HT-29 (cell line): ENCODE data around the gene CRYL1. TPM values are rescaled to one million over a fixed set of nuclear protein-coding genes. Genes with fewer than 3 reads are reported as not detected.

ENCODE experiments used
- DNase-seq: peaks from one replicate; pipeline ENCODE4 v3.0.0-alpha.2; 2015; ENCODE audit warnings: low spot score
- small RNA-seq: library from RNA; depleted of rRNA; stranded (forward); fragments of <200 nt; gene quantifications from one replicate; pipeline ENCODE3, GENCODE V24; 2014
- total RNA-seq: library from RNA; depleted of rRNA; stranded (reverse); fragments of >200 nt; shearing (Covaris generic); gene quantifications from 2 replicates; pipeline ENCODE4 v1.2.3, GENCODE V29; 2014; rRNA removed

Gene CRYL1
- total RNA-seq, 1 experiment from 2014 or later, result 10.2 TPM

DNA sequence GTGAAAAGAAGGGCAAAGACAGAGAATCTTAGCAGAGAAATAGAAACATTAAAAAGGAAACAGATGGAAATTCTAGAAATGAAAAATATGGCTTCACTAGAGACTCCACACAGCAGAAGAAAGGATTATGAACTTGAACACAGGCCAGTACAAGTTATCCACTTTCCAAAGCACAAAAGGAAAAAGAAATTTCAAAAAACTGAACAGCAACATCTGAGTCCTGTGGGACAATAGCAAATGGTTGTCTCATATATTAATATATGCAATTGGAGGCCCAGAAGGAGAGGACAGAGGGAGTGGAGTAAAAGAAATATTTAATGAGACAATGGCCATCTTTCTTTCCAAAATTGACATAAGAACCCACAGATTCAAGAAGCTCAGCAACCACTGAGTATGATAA lies 151.8 kb downstream of the CRYL1 start:
- no peak for DNase-seq

DNA sequence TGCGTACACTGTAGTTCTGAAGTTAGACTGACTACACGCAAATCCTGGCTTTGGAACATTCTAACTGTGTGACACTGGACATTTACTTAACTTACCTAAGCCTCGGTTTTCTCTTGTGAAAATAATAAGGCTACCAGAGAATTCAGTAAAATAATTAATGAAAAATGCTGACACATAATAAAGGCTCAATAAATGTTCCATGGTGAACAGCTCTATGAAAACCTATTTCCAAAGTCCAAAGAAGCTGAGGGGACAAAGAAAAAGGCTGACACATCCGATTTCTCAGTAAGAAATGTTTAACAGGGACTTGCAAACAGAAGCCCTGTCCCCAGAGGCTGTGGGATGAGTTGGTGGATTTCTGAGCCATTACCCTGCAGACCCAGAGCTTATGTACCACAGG lies 153.8 kb downstream of the CRYL1 start:
- no peak for DNase-seq

DNA sequence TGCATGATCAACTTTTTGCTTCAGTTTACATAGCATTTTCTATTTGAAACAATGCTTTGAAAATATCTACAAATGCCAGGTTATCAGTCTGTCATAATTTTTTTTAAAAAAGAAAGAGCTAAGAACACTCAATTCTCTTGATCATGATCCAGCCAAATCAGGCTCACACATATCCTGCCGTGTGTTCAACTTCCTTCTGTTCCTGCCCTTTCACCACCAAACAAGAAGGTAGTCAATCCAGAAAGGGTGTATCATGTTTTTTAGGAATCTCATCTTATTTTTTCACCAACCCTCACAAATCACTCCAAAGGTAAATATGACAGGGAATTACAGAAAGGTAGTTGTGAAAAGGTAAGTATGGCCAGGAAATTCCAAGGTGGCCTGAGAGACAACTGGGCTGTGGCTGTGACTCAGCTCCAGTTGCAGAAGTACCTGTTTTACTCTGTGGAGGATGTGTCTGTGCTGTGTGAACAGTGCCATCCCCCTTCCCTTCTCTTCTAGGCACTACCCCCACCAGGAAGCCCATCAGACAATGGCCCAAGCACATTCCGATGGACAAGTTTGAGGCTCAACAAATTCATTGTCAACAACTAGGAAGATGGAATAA lies 154.7 kb downstream of the CRYL1 start:
- peak; percentile 54 for DNase-seq

DNA sequence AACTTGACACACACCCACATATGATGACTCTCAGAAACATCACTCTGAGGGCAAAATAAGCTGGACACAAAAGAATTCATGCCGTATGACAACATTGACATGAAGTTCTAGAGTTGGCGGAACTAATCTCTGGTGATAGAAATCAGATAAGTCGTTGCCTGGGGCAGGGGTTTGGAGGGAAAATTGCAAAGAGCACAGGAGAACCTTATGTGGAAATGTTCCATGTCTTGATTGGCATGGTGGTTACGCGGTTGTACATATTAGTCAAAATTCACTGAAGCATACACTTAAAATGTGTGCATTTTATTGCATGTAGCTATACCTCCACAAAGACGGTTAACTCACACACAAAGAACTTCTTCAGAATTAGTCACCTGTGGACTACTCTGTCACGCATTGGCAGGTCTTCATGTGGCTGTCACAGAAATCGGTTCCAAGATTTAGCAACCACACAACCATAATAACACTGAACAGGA lies 155.7 kb downstream of the CRYL1 start:
- no peak for DNase-seq

DNA sequence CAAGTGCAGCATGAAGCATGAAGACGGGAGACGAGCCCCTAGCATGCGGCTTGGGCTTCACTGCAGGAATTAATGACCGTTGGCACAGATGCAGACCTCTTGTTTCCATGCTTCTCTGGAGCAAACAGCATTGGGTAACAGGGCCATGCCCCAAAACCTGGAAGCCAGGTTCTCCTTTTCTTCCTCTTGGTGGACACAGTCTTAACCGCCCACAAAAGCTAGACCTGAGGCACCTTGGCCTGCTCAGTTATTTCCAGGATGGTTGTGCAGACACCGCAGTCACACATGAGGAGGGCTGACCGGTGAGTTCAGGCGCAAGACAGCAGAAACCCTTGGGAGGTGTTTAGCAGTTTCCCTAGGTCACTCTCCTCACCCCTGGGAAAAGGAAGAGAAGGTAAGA lies 159.6 kb downstream of the CRYL1 start:
- DNase-seq, result no peak

DNA sequence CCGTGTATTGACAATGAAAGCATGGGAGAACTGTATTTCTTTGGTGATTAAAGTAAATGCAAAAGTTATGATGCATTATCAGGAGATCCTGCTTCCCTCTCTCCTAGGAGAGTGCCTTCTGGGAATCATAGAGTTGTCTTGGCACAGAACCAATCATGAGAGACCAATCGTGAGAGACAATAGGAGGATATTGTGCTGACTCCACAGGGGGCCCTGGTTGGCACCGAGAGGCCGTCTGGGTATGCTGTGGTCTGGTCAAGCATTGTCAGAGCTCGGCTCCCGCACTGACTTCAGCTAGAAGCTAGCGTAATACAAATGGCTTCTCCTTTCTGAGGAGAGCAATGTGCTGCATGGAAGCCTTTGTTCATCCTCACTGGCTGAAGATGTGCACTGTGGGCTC lies 162.1 kb downstream of the CRYL1 start:
- no peak for DNase-seq

DNA sequence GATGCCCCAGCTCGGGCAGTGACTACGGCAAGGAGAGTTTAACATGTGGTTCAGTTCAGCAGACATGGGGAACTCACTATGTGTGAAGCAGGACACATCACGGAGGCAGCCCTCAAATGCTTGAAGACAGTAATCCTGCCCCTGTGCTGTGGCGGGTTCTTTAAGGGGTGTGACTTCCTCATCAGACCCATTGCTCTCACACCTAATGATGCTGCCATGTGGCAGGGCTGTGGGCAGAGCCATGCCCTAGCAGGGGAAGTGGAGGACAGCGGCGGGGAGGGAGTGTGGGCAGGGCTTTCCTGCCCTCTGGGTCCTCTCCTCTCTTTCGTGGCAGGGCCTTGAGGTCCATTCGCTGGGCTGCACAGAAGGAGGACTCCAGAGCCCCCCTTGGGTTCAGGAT lies 162.5 kb downstream of the CRYL1 start:
- DNase-seq, result no peak

DNA sequence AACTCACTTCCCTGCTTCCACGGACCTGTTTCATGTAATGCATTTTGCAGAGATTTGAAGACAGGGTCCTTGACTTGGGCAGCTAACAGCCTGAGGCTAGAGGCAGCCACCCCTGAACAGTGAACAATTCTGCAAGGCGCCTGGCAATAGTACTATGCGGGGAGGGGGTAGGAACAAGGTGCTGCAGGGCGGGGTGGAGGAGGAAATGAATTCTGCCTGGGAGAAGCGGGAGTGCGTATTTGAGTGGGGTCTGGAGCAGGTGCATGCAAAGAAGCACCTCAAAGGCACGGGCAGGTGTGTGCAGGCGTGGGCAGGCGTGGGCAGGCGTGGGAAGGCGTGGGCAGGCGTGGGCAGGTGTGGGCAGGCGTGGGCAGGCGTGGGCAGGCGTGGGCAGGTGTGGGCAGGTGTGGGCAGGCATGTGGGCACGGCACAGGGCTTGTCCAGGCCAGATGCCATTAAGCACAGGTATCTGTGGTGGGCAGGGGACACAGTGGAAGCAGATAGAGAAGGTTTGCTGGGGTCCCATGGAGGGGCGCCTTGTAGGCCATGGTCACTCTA lies 163.1 kb downstream of the CRYL1 start:
- no peak for DNase-seq

DNA sequence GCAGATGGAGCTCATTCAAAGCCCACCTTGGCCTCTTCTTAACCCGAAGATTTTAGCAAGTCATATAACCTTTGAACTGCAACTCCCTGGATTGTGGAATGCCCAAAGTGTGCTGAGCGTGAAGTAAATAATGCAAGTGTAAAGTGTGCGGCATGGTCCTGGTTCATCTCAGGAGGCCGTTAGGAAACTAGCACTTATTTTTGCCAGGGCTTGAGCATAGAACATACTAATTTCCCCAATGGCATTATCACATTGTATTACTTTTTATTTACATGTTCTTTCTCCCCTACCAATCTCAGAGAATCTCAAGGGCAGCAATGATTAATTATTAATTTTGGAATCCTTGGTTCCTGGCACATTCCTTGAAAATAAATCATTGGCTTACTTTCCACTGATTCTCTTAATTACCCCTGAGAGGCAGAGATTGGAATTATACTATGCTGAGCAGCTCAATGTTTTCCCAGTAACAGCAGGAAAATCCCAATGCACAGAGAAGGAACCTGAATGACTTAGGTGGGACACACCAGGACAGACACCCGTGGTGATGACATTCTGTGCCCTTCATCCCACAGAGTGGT lies 164.7 kb downstream of the CRYL1 start:
- no peak for DNase-seq

DNA sequence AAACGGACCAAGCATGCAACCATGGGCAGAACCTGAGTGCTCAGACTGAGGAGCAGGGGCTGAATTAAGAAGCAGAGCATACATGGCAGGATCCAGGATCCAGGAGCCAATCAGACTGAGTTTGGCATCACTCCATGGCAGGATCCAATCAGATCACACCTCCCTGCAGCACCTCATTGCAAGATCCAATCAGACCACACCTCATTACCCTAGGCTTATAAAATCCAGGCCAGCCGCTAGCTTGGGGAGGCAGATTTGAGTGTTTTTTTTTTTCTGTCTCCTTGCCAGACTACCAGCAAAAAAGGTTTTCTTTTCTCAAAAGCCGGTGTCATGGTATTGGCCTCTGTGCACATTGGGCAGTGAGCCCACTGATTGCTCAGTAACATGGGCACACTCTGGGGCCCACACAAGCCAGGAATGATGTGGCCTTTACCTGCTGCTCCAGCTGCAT lies 165.6 kb downstream of the CRYL1 start:
- DNase-seq, result no peak

DNA sequence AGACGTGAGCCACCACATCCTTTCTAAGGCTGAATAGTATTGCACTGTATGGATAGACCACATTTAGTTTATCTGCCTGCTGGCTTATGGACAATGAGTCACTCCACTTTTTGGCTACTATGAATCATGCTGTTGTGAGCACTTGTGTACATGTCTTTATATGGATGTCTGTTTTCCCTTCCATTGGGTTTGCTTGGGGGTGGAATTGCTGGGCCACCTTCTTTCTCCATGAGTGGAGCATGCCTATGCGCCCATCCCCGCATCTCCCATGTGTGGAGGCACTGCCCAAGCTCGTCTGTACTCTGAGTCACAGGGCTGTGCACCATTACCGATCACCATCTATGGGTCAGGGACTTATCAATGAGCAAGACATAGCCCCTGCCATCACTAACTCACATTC lies 166.3 kb downstream of the CRYL1 start:
- DNase-seq, result peak; percentile 34

DNA sequence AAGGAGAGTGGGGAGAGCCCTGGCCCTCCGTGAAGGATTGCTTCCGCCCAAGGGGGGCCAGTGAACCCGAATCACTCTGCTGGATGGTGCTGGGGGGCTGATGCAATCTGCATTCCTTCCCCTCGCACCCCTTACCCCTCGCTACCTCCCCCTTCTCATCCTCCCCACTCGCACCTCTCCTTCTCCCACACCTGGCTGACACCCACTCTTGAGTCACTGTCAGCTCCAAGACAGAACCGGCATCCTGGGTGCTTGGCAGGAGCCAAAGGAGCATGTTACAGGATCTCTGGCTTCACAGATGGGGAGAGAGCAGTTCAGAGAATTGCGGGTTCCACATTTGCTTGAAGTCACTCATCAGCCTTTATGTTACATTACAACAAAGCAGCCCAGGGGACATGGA lies 167.6 kb downstream of the CRYL1 start:
- no peak for DNase-seq

DNA sequence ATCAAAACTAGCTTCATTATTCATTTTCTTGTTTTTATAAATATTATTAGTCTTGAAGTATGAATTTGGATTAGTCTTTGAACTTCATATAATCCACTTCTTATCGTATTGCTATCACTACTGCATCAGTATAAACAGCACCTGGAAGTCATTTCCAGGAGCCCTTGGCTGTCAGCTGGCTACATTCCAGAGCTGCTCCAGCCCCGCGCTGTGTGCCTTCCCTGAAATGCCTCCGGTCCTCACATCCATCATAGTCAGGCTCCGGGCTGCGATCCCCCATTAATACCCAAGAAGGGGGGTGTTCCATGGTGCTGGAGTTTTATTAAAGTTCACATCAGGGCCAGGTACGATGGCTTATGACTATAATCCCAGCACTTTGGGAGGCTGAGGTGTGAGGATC lies 169.2 kb downstream of the CRYL1 start:
- no peak for DNase-seq

DNA sequence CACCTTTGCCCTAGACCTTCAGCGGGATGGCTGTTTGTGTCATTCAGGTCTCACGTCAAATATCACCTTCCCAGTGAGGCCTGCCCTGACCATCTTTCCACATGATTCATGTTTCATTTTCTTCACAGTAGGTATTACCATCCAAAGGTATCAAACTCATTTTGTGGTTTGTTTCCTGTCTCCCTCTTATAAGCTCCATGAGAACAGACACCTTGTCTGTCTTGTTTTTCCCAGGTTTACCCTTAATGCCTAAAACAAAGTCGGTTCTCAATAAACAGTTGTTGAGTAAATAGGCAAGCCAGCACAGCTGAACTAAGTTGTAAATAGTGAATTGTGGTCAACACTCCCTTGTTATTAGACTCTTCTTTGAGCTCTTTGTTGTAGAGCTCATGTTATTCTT lies 170.9 kb downstream of the CRYL1 start:
- DNase-seq, result no peak

DNA sequence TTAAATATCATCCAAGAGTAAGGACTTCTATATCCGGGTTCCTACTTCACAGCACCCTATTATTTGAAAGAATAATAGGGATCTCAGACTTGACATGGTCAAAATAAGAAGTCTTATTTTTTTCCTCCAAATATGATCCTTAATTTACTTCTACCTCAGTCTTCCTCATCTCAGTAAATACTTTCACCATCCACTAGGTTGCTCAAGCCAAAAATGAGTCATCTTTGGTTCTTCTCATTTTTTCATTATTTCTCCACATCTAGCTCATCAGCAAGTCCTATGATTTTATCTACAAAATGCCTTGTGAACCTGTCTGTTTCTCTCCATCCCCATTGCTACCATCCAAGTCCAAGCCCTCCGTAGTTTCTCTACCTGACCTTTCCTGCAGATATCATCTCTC lies 171.7 kb downstream of the CRYL1 start:
- DNase-seq, result no peak

Small RNAs within 50 kb of the gene (small RNA-seq; reads per million reads assigned to genes)
- gene MIR4499, result not detected

Other genes starting within 250 kb of the CRYL1 start
- gene IFT88, start 41.3 kb upstream of the CRYL1 start, total RNA-seq, result 7.4 and 9.6 TPM in 2 replicates
- 3.9 and 5.3 TPM in 2 replicates for gene IL17D, start 177.8 kb upstream of the CRYL1 start, total RNA-seq
- 8.8 and 9.1 TPM in 2 replicates for gene EEF1AKMT1, start 248.1 kb upstream of the CRYL1 start, total RNA-seq